Adrenal gland (tissue), 12 donors: ENCODE data around the gene CEP95. TPM values are rescaled to one million over a fixed set of nuclear protein-coding genes. Genes with fewer than 3 reads are reported as not detected.

Experiments used
- DNase-seq, 7 donors: peaks; one replicate each; pipeline ENCODE4 v3.0.0-alpha.2; 2019 to 2020
- H3K27ac ChIP-seq, 5 donors: fragments of 200-600 bp; sonication (generic) in 4 of 5; 1 replicate in 3 of 5; 2 replicates in 2 of 5; pipeline versions ENCODE4 v1.5.1 to v1.8.0; 2016 to 2020; ENCODE audit warnings: mild to moderate bottlenecking in 1 of 5
- H3K27me3 ChIP-seq: fragments of 200-600 bp; 2 replicates; pipeline ENCODE4 v1.8.0; 2021
- H3K36me3 ChIP-seq, 2 donors: fragments of 200-600 bp; replicated peaks in 1 of 2; 1 replicate in 1 of 2; 2 replicates in 1 of 2; pipeline versions ENCODE4 v1.5.1 to v1.8.0; 2018 to 2022
- H3K4me1 ChIP-seq, 2 donors: fragments of 200-600 bp; replicated peaks in 1 of 2; 1 replicate in 1 of 2; 2 replicates in 1 of 2; pipeline versions ENCODE4 v1.5.1 to v1.8.0; 2018 to 2021
- H3K4me3 ChIP-seq, 4 donors: fragments of 200-600 bp; sonication (generic) in 3 of 4; one replicate each; pipeline ENCODE4 v1.5.1; 2016 to 2018
- H3K9me3 ChIP-seq, 3 donors: fragments of 200-600 bp; sonication (generic) in 1 of 3; replicated peaks in 1 of 3; 1 replicate in 2 of 3; 2 replicates in 1 of 3; pipeline versions ENCODE4 v1.5.1 to v1.8.0; 2016 to 2021
- CTCF ChIP-seq, 6 experiments: fragments of 450-650 bp in 4 of 6; fragments of 200-600 bp in 2 of 6; sonication (generic) in 1 of 6; IDR thresholded peaks; 1 replicate in 5 of 6; 2 replicates in 1 of 6; pipeline versions ENCODE4 v1.5.1 to v1.8.0; 2016 to 2021; ENCODE audit warnings: antibody characterized with exemption in 6 of 6, mild to moderate bottlenecking in 2 of 6, moderate library complexity in 1 of 6
- POLR2A ChIP-seq, 2 donors: fragments of 450-650 bp; IDR thresholded peaks; one replicate each; pipeline ENCODE4 v1.6.1; 2017; ENCODE audit warnings: antibody characterized with exemption in 2 of 2, mild to moderate bottlenecking in 2 of 2, moderate library complexity in 1 of 2
- WGBS, 4 donors: extraction: QIAGEN DNeasy Blood & Tissue Kit in 2 of 4; methylation state at CpG; one replicate each; pipeline versions ENCODE4 v1.1.5 to v1.1.7; 2013 to 2017; 5-methylcytosine and 5-hydroxymethylcytosine counted together
- intact Hi-C, 2 donors: fragments of 100-400 bp; cut with DNase I; formaldehyde crosslinking; loops; one replicate each; pipeline versions ENCODE4 v1.14.1 to v1.15.0; 2022 to 2023
- polyA plus RNA-seq, 3 donors: library from polyadenylated mRNA; stranded (reverse); fragments of 200-250 nt in 2 of 3; fragments of 350-450 nt in 1 of 3; fragmentation: Illumina TruSeq in 1 of 3; extraction: RNeasy Lipid Tissue Mini Kit (QIAGEN cat#74804) in 1 of 3; gene quantifications; one replicate each; pipeline ENCODE4 v1.2.3, GENCODE V29; 2013 to 2014
- total RNA-seq, 9 donors: library from RNA; depleted of rRNA in 4 of 9; stranded (reverse); fragments of >200 nt in 4 of 9; fragments of 120-200 nt in 1 of 9; fragmentation: NEBNext Ultra II Directional in 1 of 9; extraction: Animal tissue kit (Norgen Biotek cat#: 25700) in 1 of 9; gene quantifications; one replicate each; pipeline versions ENCODE4 v1.1.0 to v1.2.4, GENCODE V29; 2013 to 2023
- donor health status: healthy with polysubstance abuse.
- donor health status: Bipolar disorder and iron deficiency.
- donor health status: DM: yes; HTN: yes; CAD: no.
- donor health status: DM: no; HTN: no; CAD: no.
- donor health status: DM: no; HTN: no; CAD: no.
- donor health status: DM: yes; HTN: yes; CAD: no.

The CEP95 gene
- total and polyA plus RNA-seq, 12 donors: 7.7 to 114 (median 22.0) TPM

- H3K27ac ChIP-seq: no peak overlapping the region
- intact Hi-C loops: no loop called here
- TF ChIP-seq POLR2A (IDR thresholded peaks at IDR 0.05) (no peak), CTCF (IDR thresholded peaks at IDR 0.05) (no peak)
- H3K9me3 ChIP-seq: no peaks in the 10 kb centered on the region
- no peaks in the 10 kb centered on the region for H3K4me1 ChIP-seq
- no peak overlapping the region for H3K4me3 ChIP-seq
- H3K27me3 ChIP-seq: no peaks in the 10 kb centered on the region
- DNase-seq: no peak
- 88 to 94% (median 90%) methylated on average over 3 of the region's 3 CpGs for WGBS, 4 donors
- H3K36me3 ChIP-seq: no peaks in the 10 kb centered on the region
Observed at GRCh38 chr17:64471440-64471839, 35.3 kb upstream of the CEP95 start.

GRCh38 chr17:64472564-64472963 is 34.2 kb upstream of the CEP95 start:
- WGBS, 4 donors: 89 to 93% (median 91%) methylated on average over 2 of the region's 2 CpGs
- no peak overlapping the region for H3K4me3 ChIP-seq
- no peak for TF ChIP-seq CTCF (IDR thresholded peaks at IDR 0.05)
- no peak for TF ChIP-seq POLR2A (IDR thresholded peaks at IDR 0.05)
- intact Hi-C loops: no loop called here
- H3K36me3 ChIP-seq: no peaks in the 10 kb centered on the region
- no peak for DNase-seq
- H3K27ac ChIP-seq: no peak overlapping the region
- no peaks in the 10 kb centered on the region for H3K27me3 ChIP-seq
- H3K9me3 ChIP-seq: no peaks in the 10 kb centered on the region
- H3K4me1 ChIP-seq: no peaks in the 10 kb centered on the region

GRCh38 chr17:64477849-64478248 is 28.9 kb upstream of the CEP95 start:
- no peaks in the 10 kb centered on the region for H3K4me1 ChIP-seq
- no peak overlapping the region for H3K4me3 ChIP-seq
- TF ChIP-seq POLR2A (IDR thresholded peaks at IDR 0.05) (no peak), CTCF (IDR thresholded peaks at IDR 0.05) (no peak)
- H3K27ac ChIP-seq: no peak overlapping the region
- intact Hi-C loops: no loop called here
- no peak for DNase-seq
- H3K9me3 ChIP-seq: no peaks in the 10 kb centered on the region
- H3K27me3 ChIP-seq: no peaks in the 10 kb centered on the region
- peaks cover 0 to 39% of the 10 kb centered on the region in 2 donors for H3K36me3 ChIP-seq
- 32 to 53% (median 50%) methylated on average over 1 of the region's 1 CpG for WGBS, 4 donors

GRCh38 chr17:64480951-64481350 is 25.8 kb upstream of the CEP95 start:
- no peaks in the 10 kb centered on the region for H3K4me1 ChIP-seq
- no peaks in the 10 kb centered on the region for H3K9me3 ChIP-seq
- H3K36me3 ChIP-seq: peaks cover 0 to 49% of the 10 kb centered on the region in 2 donors
- no peak overlapping the region for H3K4me3 ChIP-seq
- intact Hi-C loops: loop anchor here (10.0 kb wide), 1 partner anchor 56 kb away; no protein-coding TSS in a partner anchor
- no peak for DNase-seq
- no peak overlapping the region for H3K27ac ChIP-seq
- TF ChIP-seq CTCF (IDR thresholded peaks at IDR 0.05) (no peak), POLR2A (IDR thresholded peaks at IDR 0.05) (no peak)
- WGBS, 4 donors: 91 to 100% (median 93%) methylated on average over 1 of the region's 1 CpG
- H3K27me3 ChIP-seq: no peaks in the 10 kb centered on the region
